Upper lobe of right lung (tissue), 1 donor: ENCODE measurements around the gene RUNX2. TPM values are rescaled to one million over a fixed set of nuclear protein-coding genes. Genes with fewer than 3 reads are reported as not detected.

Experiments used
- ATAC-seq: fragments of 200-7000 bp; cut with Tn5 transposase; one replicate; pipeline ENCODE4 v1.9.1; 2020; ENCODE audit warnings: mild to moderate bottlenecking, moderate library complexity
- DNase-seq: peaks from one replicate; pipeline ENCODE4 v3.0.0-alpha.2; 2020
- H3K27ac ChIP-seq: fragments of 200-600 bp; one replicate; pipeline ENCODE4 v1.8.0; 2022
- H3K27me3 ChIP-seq: fragments of 200-600 bp; one replicate; pipeline ENCODE4 v1.8.0; 2022; ENCODE audit warnings: mild to moderate bottlenecking
- H3K36me3 ChIP-seq: fragments of 200-600 bp; one replicate; pipeline ENCODE4 v1.8.0; 2022
- H3K4me1 ChIP-seq: fragments of 200-600 bp; one replicate; pipeline ENCODE4 v1.8.0; 2022
- H3K4me3 ChIP-seq: fragments of 200-600 bp; one replicate; pipeline ENCODE4 v1.8.0; 2022; ENCODE audit warnings: mild to moderate bottlenecking
- H3K9me3 ChIP-seq: fragments of 200-600 bp; one replicate; pipeline ENCODE4 v1.8.0; 2022
- intact Hi-C: fragments of 100-400 bp; cut with DNase I; formaldehyde crosslinking; loops from one replicate; pipeline ENCODE4 v1.11.0; 2022
- total RNA-seq: library from RNA; stranded (reverse); fragmentation: NEBNext Ultra II Directional; extraction: Animal tissue kit (Norgen Biotek cat#: 25700); gene quantifications from one replicate; pipeline ENCODE4 v1.2.1, GENCODE V29; 2021
- TF ChIP-seq, protein P1 (sequence below): fragments of 200-600 bp; IDR thresholded peaks from one replicate; pipeline ENCODE4 v1.8.0; 2022; ENCODE audit warnings: antibody characterized with exemption
- donor health status: DM: no; HTN: yes; CAD: no; lungs with severe emphysema.

Gene RUNX2
- total RNA-seq, 1 donor from 2014 or later = 4.6 TPM

DNA sequence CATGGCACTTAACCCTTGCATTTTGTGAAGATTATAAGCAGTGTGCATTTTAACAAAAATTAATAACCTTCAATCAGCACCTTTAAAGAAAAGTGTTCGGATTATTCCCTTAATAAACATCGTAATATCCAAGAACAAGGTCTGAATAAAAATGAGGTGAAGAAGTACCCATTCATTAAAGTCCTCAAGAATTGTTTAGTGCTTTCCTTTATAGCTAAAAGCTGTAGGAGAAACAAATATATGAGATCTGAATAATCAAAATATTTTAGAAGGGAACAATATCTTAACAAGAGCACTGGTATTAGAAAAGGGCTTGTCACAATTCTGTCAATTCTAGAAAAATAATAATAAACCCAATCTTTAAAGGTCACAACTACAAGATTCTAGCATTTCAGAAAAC is 217.3 kb downstream of the RUNX2 start:
- TF ChIP-seq, protein P1, sequence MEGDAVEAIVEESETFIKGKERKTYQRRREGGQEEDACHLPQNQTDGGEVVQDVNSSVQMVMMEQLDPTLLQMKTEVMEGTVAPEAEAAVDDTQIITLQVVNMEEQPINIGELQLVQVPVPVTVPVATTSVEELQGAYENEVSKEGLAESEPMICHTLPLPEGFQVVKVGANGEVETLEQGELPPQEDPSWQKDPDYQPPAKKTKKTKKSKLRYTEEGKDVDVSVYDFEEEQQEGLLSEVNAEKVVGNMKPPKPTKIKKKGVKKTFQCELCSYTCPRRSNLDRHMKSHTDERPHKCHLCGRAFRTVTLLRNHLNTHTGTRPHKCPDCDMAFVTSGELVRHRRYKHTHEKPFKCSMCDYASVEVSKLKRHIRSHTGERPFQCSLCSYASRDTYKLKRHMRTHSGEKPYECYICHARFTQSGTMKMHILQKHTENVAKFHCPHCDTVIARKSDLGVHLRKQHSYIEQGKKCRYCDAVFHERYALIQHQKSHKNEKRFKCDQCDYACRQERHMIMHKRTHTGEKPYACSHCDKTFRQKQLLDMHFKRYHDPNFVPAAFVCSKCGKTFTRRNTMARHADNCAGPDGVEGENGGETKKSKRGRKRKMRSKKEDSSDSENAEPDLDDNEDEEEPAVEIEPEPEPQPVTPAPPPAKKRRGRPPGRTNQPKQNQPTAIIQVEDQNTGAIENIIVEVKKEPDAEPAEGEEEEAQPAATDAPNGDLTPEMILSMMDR = no peak
- no peak for ATAC-seq

DNA sequence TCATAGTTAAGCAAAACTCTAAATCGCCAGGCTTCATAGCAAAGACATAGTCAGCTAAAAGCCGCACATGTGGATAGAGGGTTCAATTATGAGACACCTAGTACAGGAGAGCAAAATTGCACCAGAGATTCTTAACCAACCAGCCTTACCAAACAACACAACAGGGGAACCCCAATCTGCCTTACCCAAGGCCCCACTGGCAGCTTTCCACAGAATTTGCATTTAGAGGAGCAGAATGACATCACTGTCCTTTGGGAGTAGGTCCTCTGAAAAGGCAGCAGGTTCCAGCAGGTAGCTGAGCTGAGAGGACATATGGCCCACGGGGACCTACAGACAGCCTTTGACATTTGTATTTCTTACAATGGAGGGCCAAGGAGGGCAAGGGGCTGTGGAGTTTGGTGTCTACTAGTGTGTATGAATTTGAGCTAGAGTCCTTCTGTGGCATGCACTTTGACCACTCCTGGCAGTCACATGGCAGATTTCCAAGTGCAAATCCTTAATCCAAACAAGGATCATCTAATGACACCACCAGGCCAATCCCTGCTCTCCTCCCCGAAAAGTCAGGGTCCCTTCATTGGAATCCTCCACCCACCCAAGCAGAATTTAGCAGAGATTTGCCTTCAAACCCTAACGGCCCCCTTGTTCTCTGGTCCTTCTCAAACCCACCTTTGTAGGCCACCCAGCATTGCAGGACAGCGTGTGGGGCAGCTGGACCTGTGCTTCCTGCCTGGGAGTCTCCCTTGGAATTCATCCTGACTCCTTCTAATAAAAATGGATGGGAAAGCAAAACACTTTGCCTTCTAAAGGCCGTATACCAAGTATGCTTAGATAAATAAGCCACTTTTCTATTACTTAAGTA is 220.8 kb downstream of the RUNX2 start:
- Histone ChIP-seq H3K4me1 (no peaks in the 10 kb centered on the region), H3K4me3 (no peak overlapping the region), H3K9me3 (no peaks in the 10 kb centered on the region), H3K27me3 (no peaks in the 10 kb centered on the region), H3K27ac (no peak overlapping the region), H3K36me3 (no peaks in the 10 kb centered on the region)
- TF ChIP-seq, protein P1 = no peak
- no peak for DNase-seq
- intact Hi-C loops = no loop called here
- no peak for ATAC-seq

More for the DNA sequence above, 217.3 kb downstream of the RUNX2 start:
- Histone ChIP-seq H3K27me3 (no peaks in the 10 kb centered on the region), H3K27ac (no peak overlapping the region), H3K36me3 (no peaks in the 10 kb centered on the region), H3K9me3 (no peaks in the 10 kb centered on the region), H3K4me1 (no peaks in the 10 kb centered on the region), H3K4me3 (no peak overlapping the region)
- intact Hi-C loops = no loop called here
- no peak for DNase-seq

DNA sequence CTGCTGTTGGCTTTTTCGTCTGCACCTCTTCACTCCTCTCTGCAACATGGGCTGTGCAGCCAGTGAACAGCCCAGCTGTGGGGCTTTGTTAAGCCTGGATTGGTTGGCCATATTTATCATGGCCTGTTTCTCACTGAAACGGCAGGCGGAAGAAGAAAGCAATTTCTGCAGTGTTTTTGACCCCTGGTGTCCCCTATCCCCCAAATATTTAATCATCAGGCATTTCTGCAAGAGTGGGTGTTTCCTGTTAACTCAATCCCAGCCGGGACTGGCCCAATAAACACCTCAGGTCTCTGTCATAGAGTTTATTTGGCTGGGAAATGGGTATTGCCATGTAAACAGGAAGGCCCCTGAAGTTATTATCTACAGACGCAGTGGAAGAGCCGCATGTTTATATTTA is 224.4 kb downstream of the RUNX2 start:
- ATAC-seq = no peak
- Histone ChIP-seq H3K4me1 (no peaks in the 10 kb centered on the region), H3K27me3 (no peaks in the 10 kb centered on the region), H3K27ac (no peak overlapping the region), H3K9me3 (no peaks in the 10 kb centered on the region), H3K4me3 (no peak overlapping the region), H3K36me3 (no peaks in the 10 kb centered on the region)
- no peak for DNase-seq
- intact Hi-C loops = no loop called here
- TF ChIP-seq, protein P1 = no peak

DNA sequence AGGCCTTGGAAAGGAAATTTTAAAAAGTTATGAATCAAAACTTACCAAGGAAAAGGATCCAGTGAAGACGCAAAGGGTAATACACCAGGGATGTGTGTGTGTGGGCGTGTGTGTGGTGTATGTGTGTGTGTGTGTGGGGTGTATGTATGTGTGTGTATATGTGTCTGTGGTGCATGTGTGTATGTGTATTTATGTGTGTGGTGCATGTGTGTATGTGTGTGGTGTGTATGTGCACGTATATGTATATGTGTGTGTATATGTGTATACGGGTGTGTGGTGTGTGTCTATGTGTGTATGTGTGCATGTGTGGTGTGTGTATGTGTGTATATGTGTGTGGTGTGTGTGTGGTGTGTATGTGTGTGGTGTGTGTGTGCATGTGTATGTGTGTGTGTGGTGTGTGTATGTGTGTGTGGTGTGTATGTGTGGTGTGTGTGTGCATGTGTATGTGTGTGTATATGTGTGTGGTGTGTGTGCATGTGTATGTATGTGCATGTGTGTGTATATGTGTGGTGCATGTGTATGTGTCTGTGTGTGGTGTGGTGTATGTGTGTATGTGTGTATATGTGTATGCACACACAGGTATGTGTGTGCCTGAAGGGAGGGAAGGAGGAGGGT is 225.7 kb downstream of the RUNX2 start:
- H3K27me3 ChIP-seq = no peaks in the 10 kb centered on the region
- H3K4me1 ChIP-seq = no peaks in the 10 kb centered on the region
- H3K9me3 ChIP-seq = no peaks in the 10 kb centered on the region
- ATAC-seq = no peak
- DNase-seq = no peak
- H3K36me3 ChIP-seq = no peaks in the 10 kb centered on the region
- H3K4me3 ChIP-seq = no peak overlapping the region
- TF ChIP-seq, protein P1 = no peak
- H3K27ac ChIP-seq = no peak overlapping the region
- intact Hi-C loops = no loop called here

DNA sequence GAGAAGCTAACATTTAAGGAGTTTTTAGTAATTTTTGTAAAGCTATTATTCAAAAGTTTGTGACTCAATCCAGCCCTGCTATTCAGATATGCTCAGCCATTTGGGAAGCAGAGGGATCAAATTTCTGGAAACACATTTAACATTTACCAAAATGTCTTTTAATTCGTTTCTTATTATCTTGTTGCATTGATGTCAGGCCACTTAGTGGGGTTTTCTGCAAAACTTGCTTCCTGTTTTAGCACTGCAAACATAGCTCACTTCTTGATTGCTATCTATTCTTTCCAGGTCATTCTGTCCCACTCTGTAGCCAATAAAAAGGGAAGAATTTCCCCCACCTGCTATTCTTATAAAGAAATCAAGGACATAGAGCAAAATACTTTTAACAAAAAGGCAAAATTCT is 226.5 kb downstream of the RUNX2 start:
- TF ChIP-seq, protein P1 = no peak
- Histone ChIP-seq H3K4me1 (no peaks in the 10 kb centered on the region), H3K36me3 (no peaks in the 10 kb centered on the region), H3K9me3 (no peaks in the 10 kb centered on the region), H3K27me3 (no peaks in the 10 kb centered on the region), H3K4me3 (no peak overlapping the region), H3K27ac (no peak overlapping the region)
- intact Hi-C loops = no loop called here
- no peak for DNase-seq
- no peak for ATAC-seq
